GM18505 (cell line): ENCODE results near the gene UBA3.

Experiments
- ATAC-seq: cut with Tn5 transposase; IDR thresholded peaks from one replicate; pipeline ENCODE4 v1.9.1; 2021; ENCODE audit not compliant: unreplicated experiment
- POLR2A ChIP-seq: IDR thresholded peaks from 4 replicates; pipeline ENCODE4 v1.6.1; 2011; ENCODE audit warnings: borderline replicate concordance; ENCODE audit not compliant: insufficient read depth, insufficient read length; ENCODE audit errors: extremely low read depth

Gene UBA3

DNA sequence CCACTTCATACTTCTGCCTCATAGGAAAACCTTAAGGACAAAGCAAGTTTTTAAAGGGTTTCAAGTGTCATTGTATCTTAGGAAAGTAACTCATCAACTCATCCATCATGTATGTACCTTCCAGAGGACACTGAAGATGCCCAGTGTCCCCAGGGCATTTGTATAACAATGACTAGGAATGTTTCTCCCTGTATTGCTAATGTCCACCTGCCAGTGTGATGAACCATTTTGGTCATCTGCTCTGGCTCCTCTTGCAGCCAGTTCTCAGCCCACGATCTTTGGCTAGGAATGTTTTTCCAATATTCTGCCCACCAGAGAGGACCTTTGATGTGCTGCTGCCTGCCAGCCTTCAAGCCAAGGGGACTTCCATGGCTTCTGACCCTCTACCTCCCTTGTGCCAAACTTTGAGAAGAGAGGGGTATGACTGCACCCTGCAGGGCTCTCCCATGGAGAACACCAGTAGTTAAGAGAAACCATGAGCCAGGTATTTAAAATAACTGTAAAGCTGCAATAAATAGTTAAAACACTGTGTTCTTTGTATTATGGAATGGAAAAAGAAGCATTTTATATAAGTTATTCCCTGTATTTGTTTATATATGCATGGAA is 30.9 kb upstream of the UBA3 start:
- ATAC-seq = no peak
- no peak for TF ChIP-seq POLR2A

DNA sequence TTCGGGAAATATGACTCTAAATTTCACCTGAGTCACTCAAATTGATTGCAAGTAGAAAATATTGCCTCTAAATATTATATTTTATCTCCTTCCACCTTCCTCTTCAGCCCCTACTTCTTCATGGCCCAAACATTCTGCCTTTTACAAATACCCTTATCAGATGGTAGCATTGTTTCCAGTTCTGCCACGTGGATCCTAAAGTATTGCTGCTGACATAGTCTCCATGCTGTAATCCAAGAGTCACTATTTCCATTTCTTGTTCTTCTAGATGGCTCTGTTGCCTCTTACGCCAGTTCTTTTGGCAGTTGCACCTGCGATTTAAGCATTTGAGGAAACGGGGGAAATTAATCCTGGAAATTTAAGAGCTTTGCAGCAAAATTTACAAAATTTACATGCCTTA is 28.6 kb upstream of the UBA3 start:
- ATAC-seq = no peak
- no peak for TF ChIP-seq POLR2A

DNA sequence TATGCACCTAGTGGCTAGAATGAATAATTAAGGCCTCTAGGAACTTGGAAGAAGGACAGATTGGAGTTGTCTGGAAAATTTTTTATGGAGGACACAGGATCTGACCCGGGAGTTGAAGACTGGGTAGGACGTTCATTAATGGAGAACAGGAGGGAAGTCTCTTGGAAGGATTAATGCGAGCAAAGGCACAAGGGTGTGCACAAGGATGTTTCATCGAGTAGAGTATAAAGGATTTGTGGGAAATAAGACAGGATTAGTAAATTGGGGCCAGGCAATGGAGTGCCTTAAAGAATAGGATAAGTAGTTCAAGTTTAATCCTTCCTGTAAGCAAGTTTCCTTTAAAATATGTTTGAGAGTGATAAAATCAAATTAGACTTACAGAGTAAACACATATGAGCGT is 27.7 kb upstream of the UBA3 start:
- TF ChIP-seq POLR2A = no peak
- ATAC-seq = no peak

DNA sequence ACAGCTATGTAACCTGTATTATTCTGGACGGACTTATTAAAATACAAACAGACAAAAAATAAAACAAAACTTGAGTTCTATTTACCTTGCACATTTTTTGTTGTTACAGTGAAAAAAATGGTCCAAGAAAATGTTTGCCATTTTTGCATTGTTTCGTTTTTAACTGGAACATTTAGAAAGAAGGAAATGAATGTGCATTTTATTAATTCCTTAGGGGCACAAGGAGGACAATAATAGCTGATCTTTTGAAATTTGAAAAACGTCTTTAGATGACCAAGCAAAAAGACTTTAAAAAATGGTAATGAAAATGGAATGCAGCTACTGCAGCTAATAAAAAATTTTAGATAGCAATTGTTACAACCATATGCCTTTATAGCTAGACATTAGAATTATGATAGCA is 25.2 kb upstream of the UBA3 start:
- no peak for TF ChIP-seq POLR2A
- ATAC-seq = no peak

DNA sequence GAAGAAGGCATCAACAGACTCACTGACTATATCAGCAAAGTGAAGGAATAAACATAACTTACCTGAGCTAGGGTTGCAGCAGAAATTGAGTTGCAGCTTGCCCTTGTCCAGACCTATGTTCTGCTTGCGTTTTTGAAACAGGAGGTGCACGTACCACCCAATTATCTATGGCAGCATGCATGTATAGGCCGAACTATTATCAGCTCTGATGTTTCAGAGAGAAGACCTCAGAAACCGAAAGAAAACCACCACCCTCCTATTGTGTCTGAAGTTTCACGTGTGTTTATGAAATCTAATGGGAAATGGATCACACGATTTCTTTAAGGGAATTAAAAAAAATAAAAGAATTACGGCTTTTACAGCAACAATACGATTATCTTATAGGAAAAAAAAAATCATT is 24.4 kb upstream of the UBA3 start:
- TF ChIP-seq POLR2A = no peak
- ATAC-seq = no peak

DNA sequence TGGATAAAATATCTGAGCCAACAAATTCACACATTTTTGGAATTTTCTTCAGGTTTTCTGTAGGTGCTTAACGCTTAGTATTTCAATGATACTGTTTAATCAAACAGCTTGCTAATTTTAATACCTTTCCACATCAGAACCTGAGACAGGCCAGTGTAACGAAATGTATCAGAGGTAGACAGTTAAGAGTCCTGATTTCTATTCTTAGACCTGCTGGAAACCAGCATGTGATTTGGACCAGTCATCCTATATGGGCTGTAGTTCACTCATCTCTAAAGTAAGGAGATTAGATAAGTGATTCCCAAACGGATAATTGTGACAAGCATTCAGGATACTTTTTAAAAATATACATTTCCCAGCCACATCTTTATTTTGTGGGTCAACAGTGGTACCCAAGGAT is 23.0 kb upstream of the UBA3 start:
- no peak for TF ChIP-seq POLR2A
- no peak for ATAC-seq

DNA sequence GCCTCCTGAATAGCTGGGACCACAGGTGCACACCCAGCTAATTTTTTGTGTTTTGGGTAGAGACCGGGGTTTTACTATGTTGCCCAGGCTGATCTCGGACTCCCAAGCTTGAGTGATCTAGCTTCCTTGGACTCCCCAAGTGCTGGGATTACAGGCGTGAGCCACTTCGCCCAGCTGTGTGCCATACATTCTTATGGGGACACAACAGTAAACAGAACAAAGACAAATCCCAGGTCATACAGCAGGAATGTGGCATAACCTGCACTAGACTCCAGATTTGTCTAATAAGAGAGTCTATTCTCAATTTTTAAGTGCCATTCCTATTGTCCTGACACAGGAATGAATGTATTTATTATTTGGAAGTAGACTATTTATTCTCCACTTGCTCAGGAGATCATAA is 22.2 kb upstream of the UBA3 start:
- TF ChIP-seq POLR2A = no peak
- ATAC-seq = no peak

DNA sequence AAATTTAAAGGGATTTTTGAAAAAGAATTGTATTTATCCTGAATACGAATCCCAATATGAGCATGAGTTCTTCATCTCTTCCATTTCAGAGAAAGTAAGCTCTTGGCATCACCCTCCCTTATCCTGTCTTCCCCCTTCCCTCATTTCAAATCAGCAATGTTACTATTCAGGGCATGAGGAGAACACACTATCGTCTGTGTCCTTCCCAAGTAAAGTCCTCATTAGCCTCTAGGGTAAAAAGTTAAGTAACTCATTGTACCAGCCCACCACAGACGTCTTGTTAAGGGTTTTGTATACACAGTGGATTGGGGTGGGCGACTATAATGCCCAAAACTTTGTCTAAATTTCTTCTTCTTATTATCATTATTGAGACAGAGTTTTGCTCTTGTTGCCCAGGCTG is 19.4 kb upstream of the UBA3 start:
- no peak for ATAC-seq
- TF ChIP-seq POLR2A = no peak

DNA sequence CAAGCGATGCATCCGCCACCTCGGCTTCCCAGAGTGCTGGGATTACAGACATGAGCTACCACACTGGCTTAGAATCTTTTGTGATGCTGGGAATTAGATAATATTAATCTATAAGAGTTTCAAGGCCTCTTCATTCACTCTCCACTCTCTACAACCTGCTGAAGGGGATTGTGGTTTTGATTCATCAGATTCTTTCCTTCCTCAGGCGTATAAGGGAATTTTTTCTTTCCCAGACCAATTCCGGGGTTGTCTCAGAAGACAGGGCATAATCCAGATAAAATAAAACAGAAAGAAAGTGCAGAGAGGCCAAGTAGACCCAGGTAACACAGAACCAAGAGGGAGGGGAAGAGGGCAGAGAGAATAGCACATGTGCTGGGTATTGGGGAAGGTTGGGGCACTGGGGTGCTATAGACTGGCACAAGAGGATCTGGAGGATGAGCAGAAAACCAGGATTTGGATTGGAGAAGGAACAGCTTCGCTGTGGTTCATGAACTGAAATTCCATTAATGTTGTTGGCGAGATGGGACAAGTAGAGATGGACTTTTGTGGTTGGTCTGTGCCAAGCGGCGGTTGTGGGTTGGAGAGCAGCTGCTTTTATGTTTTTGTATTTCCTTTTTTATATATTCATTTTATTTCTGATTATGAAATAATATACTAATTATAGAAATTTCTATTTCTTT is 17.4 kb upstream of the UBA3 start:
- ATAC-seq = no peak
- TF ChIP-seq POLR2A = no peak

DNA sequence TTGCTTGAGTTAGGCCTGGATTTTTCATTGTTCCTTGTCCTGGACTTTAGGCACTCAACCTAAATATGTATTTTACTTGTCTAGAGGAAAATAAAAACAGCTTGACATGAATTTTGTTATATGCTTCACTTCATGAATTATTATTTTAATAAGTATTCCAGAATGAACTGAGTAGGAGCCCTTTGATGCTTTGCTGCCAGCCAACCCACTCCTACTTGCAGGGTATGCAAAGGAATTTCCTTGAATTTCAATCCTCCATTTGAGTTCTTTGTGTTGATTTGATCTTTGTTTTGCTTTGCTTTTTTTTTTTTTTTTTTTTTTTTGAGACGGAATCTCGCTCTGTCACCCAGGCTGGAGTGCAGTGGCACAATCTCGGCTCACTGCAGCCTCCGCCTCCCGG is 16.1 kb upstream of the UBA3 start:
- no peak for TF ChIP-seq POLR2A
- no peak for ATAC-seq

DNA sequence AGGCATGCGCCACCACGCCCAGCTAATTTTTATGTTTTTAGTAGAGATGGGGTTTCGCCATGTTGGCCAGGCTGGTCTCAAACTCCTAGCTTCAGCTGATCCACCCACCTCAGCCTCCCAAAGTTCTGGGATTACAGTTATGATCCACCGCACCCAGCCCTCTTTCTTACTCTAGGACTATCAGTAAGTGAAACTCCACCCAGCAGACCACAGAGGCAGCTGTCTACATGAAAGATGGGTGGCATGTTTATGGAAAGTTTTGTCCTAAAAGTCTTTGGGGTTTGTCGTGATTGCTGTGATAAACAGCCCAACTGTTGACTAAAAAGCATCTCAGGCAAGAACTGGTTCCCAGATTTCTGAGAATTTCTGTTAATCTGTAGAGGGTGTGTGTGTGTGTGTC is 15.5 kb upstream of the UBA3 start:
- no peak for TF ChIP-seq POLR2A
- ATAC-seq = no peak

DNA sequence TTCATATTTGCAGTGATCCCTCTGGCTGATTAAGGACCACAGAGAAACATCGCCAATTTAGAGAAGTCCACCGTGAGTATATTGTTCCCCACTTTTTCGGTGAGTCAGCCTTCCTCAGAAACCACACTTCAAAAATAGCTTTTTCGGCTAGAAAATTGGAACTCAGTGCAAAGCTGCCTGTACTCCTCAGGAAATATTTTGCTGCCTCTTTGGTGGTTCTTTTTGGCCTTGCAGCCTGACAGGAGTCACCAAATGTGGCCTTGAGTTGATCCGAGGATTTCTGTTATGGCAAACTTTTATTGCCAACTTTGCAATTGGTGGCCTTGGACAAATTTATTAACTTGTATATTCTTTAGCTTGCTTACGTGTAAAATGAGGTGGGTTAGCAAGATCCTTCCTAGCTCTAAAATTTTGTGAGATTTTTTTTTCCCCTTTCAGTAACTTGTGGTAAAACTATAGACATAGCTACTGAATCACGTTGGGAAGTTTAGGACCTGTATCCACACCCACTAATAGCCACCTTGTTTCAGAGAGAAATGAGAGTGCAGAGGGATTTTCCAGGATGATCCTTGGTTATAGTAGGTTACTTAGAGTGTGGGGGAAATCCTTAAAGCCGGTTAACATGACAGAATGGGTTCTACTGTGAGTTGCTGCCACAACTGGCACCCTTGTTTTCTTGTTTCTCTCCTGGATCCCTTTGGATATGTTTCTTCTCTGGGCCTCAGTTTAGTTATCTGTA is 14.5 kb upstream of the UBA3 start:
- no peak for ATAC-seq
- TF ChIP-seq POLR2A = no peak

DNA sequence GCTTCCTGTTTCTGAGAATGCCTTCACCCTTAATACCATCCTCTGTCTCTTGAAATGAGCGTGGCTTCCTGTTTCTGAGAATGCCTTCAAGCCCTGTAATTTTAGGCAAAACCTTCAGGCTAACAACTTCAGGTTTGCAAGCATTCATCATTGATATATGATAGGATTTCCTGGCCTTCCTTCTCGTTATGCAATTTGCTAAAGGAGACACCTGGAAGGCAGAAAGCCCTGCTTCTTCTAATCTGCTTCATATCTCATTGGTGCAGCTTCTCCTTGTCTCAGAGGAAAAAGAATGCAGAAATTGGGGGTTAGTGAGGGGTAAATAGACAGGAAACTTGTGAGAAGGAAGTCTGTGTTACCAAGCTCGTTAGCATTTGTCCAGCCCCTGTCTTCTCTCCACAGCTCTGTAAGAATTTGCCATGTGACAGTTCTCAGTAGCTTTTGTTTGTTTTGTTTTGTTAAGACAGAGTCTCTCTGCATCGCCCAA is 11.9 kb upstream of the UBA3 start:
- no peak for TF ChIP-seq POLR2A
- ATAC-seq = peak; percentile 76
